HCT116 (cell line): Measurements from ENCODE around the gene ATP1A2.

ENCODE experiments used
- ATF3 ChIP-seq: IDR thresholded peaks from 2 replicates; pipeline ENCODE4 v1.6.1; 2012
- CEBPB ChIP-seq: IDR thresholded peaks from 2 replicates; pipeline ENCODE4 v1.6.1; 2012; ENCODE audit warnings: low read depth
- CTCF ChIP-seq, 3 experiments: fragments of 200-600 bp in 1 of 3; sonication (generic) in 1 of 3; IDR thresholded peaks in 2 of 3; conservative IDR thresholded peaks in 1 of 3; 2 replicates each; pipeline ENCODE4 v1.5.1; 2012 to 2017; ENCODE audit warnings: low read depth in 2 of 3, low read length in 2 of 3, antibody characterized with exemption in 1 of 3, borderline replicate concordance in 1 of 3, control low read depth in 1 of 3, mild to moderate bottlenecking in 1 of 3, mixed read lengths in 1 of 3, mixed run types in 1 of 3, moderate library complexity in 1 of 3; ENCODE audit not compliant: insufficient read depth in 1 of 3
- EZH2 ChIP-seq: fragments of 200-600 bp; sonication (generic); IDR thresholded peaks from 2 replicates; pipeline ENCODE4 v1.6.1; 2017; ENCODE audit warnings: antibody characterized with exemption, mixed run types
- FOSL1 ChIP-seq: IDR thresholded peaks from 2 replicates; pipeline ENCODE4 v1.6.1; 2012; ENCODE audit warnings: low read depth
- JUND ChIP-seq: IDR thresholded peaks from 2 replicates; pipeline ENCODE4 v1.6.1; 2012
- MAX ChIP-seq: IDR thresholded peaks from 2 replicates; pipeline ENCODE4 v1.6.1; 2012
- POLR2A ChIP-seq: IDR thresholded peaks from 2 replicates; pipeline ENCODE4 v1.7.0; 2011; ENCODE audit warnings: borderline replicate concordance; ENCODE audit not compliant: insufficient read depth, insufficient read length; ENCODE audit errors: extremely low read depth
- POLR2AphosphoS5 ChIP-seq: IDR thresholded peaks from 2 replicates; pipeline ENCODE4 v1.6.1; 2011; ENCODE audit warnings: mild to moderate bottlenecking, low read depth, low read length, moderate library complexity
- REST ChIP-seq: IDR thresholded peaks from 2 replicates; pipeline ENCODE4 v1.6.1; 2012; ENCODE audit warnings: low read depth
- SIN3A ChIP-seq: IDR thresholded peaks from 2 replicates; pipeline ENCODE4 v1.6.1; 2012; ENCODE audit warnings: low read depth
- YY1 ChIP-seq: IDR thresholded peaks from 2 replicates; pipeline ENCODE4 v1.6.1; 2011; ENCODE audit warnings: low read length, low read depth, moderate library complexity, mild to moderate bottlenecking; ENCODE audit not compliant: insufficient replicate concordance; ENCODE audit errors: extremely low read depth
- ZBTB33 ChIP-seq: IDR thresholded peaks from 2 replicates; pipeline ENCODE4 v1.6.1; 2011; ENCODE audit warnings: mild to moderate bottlenecking, low read length, moderate library complexity; ENCODE audit not compliant: insufficient replicate concordance; ENCODE audit errors: extremely low read depth
- ZNF274 ChIP-seq: fragments of 200-500 bp; sonication (Bioruptor generic); IDR thresholded peaks from 2 replicates; pipeline ENCODE4 v1.6.1; 2014; ENCODE audit warnings: mild to moderate bottlenecking, low read depth, low read length, inconsistent platforms

- no peak for TF ChIP-seq ZBTB33
- TF ChIP-seq CTCF (IDR thresholded peaks at IDR 0.05 in 2 of 3, conservative IDR thresholded peaks at IDR 0.05 in 1 of 3; ENCODE audit: borderline replicate concordance in 1 of 3, insufficient read depth in 1 of 3, low read depth in 2 of 3, low read length in 2 of 3): no peak
- TF ChIP-seq MAX: no peak
- TF ChIP-seq ZNF274: no peak
- no peak for TF ChIP-seq ATF3
- TF ChIP-seq EZH2: no peak
- TF ChIP-seq POLR2A: no peak
- TF ChIP-seq SIN3A: no peak
- TF ChIP-seq YY1: no peak
- TF ChIP-seq POLR2AphosphoS5: no peak
- no peak for TF ChIP-seq CEBPB
- no peak for TF ChIP-seq REST
- no peak for TF ChIP-seq JUND
- no peak for TF ChIP-seq FOSL1
Measured at GRCh38 chr1:160120797-160121196, 5.2 kb downstream of the ATP1A2 start.
